A673 (cell line): ENCODE data around the gene ERG. TPM values are rescaled to one million over a fixed set of nuclear protein-coding genes. Genes with fewer than 3 reads are reported as not detected.

Experiments used
- BruUV-seq: library from RNA; stranded (reverse); fragments of 400-500 nt; replicated peaks from 2 replicates; lab custom pipeline; 2021; lab: Mats Ljungman, UMichigan
- CTCF ChIA-PET: fragments of 300-600 bp; sonication (Branson Sonifier 250); formaldehyde crosslinking; loops from one replicate; lab custom pipeline; 2022; ENCODE audit warnings: antibody characterized with exemption; lab: Charles Lee
- POLR2A ChIA-PET: fragments of 300-600 bp; sonication (Branson Sonifier 250); formaldehyde crosslinking; loops from one replicate; lab custom pipeline; 2022; ENCODE audit warnings: antibody characterized with exemption; ENCODE audit not compliant: low non-redundant PET; lab: Charles Lee
- DNase-seq: peaks from one replicate; pipeline ENCODE4 v3.0.0-alpha.2; 2015; ENCODE audit warnings: low spot score
- H3K27ac ChIP-seq: fragments of 200-600 bp; sonication (generic); 2 replicates; pipeline ENCODE4 v1.5.1; 2016; ENCODE audit warnings: mixed run types, low read depth, mild to moderate bottlenecking, mixed read lengths, antibody characterized with exemption, low read length; ENCODE audit not compliant: poor library complexity, severe bottlenecking
- H3K27me3 ChIP-seq: fragments of 200-600 bp; sonication (generic); replicated peaks from 2 replicates; pipeline ENCODE4 v1.6.1; 2017; ENCODE audit warnings: mixed run types, low read depth, mild to moderate bottlenecking, mixed read lengths, antibody characterized with exemption, low read length; ENCODE audit not compliant: insufficient read depth, poor library complexity
- H3K36me3 ChIP-seq: fragments of 200-600 bp; sonication (generic); 2 replicates; pipeline ENCODE4 v1.6.1; 2016; ENCODE audit warnings: mixed run types, mild to moderate bottlenecking, mixed read lengths, antibody characterized with exemption, low read length; ENCODE audit not compliant: insufficient read depth, poor library complexity, severe bottlenecking
- H3K4me1 ChIP-seq: fragments of 200-600 bp; sonication (generic); 2 replicates; pipeline ENCODE4 v1.6.1; 2017; ENCODE audit warnings: mixed run types, mild to moderate bottlenecking, mixed read lengths, antibody characterized with exemption, low read length; ENCODE audit not compliant: insufficient read depth, poor library complexity, severe bottlenecking
- H3K4me3 ChIP-seq: fragments of 200-600 bp; sonication (generic); 2 replicates; pipeline ENCODE4 v1.5.1; 2016; ENCODE audit warnings: low read depth, mixed run types, mild to moderate bottlenecking, mixed read lengths, low read length; ENCODE audit not compliant: poor library complexity, severe bottlenecking
- H3K9me3 ChIP-seq: fragments of 200-600 bp; sonication (generic); 2 replicates; pipeline ENCODE4 v1.6.1; 2016; ENCODE audit warnings: mixed run types, low read depth, mild to moderate bottlenecking, mixed read lengths, antibody characterized with exemption, low read length; ENCODE audit not compliant: poor library complexity, severe bottlenecking
- CTCF ChIP-seq: fragments of 300-800, 200-600 bp; sonication (generic); conservative IDR thresholded peaks from 2 replicates; pipeline ENCODE4 v1.5.1; 2017; ENCODE audit warnings: low read depth, mild to moderate bottlenecking, antibody characterized with exemption, low read length, moderate library complexity, mixed read lengths
- EZH2 ChIP-seq: fragments of 200-600 bp; sonication (generic); IDR thresholded peaks from 2 replicates; pipeline ENCODE4 v1.6.1; 2017; ENCODE audit warnings: borderline replicate concordance, low read depth, mild to moderate bottlenecking, mixed read lengths, antibody characterized with exemption, low read length; ENCODE audit not compliant: poor library complexity, severe bottlenecking
- intact Hi-C: fragments of 100-400 bp; cut with micrococcal nuclease; formaldehyde crosslinking; loops from one replicate; pipeline ENCODE4 v1.10.0; 2022; ENCODE audit not compliant: unreplicated experiment
- total RNA-seq: library from RNA; stranded (reverse); gene quantifications from 2 replicates; pipeline ENCODE4 v1.2.3, GENCODE V29; 2021

ERG gene
- total RNA-seq, 1 experiment from 2014 or later: not detected

DNA sequence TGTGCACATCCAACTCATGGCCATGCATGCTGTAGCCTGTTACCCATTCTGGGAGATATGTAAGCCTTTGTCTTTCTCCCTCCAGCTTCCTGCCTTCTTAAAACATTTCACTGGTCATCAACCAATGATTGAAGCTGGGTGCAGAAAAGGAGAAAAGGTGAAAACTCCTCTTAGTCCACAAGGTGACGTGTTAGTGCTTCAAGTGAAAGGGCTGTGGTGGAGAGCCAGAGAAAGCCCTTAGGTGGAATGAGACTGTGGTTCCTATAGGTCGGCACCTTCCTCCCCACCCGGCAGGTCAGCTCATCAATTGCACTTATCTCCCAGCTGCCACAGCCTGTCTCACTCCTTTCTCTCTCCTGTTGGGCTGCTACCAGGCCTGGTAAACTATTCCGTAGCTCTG, 30.4 kb downstream of the ERG start:
- H3K4me3 ChIP-seq: no peak overlapping the region
- H3K9me3 ChIP-seq: no peaks in the 10 kb centered on the region
- H3K36me3 ChIP-seq: no peaks in the 10 kb centered on the region
- ChIA-PET POLR2A (no interaction called here), CTCF (no interaction called here)
- DNase-seq: no peak
- H3K4me1 ChIP-seq: no peaks in the 10 kb centered on the region
- intact Hi-C loops: no loop called here
- peaks cover 18% of the 10 kb centered on the region for H3K27me3 ChIP-seq
- TF ChIP-seq CTCF: no peak
- TF ChIP-seq EZH2: no peak
- H3K27ac ChIP-seq: no peak overlapping the region
- no TSS peak for BruUV-seq

DNA sequence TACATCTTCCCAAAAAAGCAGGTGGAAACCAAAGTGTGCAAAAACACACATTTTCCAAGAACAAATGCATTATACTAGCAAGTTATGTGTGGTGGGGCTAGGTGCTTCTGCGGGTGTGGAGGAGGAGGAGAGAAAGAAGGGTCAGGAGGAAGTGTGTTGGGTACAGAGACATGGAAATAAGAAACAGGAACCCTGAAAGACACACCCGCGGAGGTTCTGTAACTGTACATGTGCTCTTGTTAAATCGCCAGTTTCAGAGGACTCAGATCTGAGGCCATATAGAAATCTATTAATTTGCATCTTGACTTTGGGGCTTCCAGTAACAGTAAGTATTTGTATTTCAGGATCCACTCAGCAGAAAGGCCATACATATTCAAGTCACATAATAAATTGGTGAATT, 30.9 kb downstream of the ERG start:
- no TSS peak for BruUV-seq
- POLR2A ChIA-PET: no interaction called here
- DNase-seq: no peak
- Histone ChIP-seq H3K4me1 (no peaks in the 10 kb centered on the region), H3K9me3 (no peaks in the 10 kb centered on the region), H3K36me3 (no peaks in the 10 kb centered on the region), H3K4me3 (no peak overlapping the region), H3K27ac (no peak overlapping the region), H3K27me3 (peaks cover 18% of the 10 kb centered on the region)
- intact Hi-C loops: no loop called here
- TF ChIP-seq EZH2: no peak
- TF ChIP-seq CTCF: no peak
- CTCF ChIA-PET: no interaction called here

- POLR2A ChIA-PET: no interaction called here
- no peaks in the 10 kb centered on the region for H3K9me3 ChIP-seq
- no peak for TF ChIP-seq CTCF
- no peak for TF ChIP-seq EZH2
- no TSS peak for BruUV-seq
- intact Hi-C loops: no loop called here
- no peak for DNase-seq
- H3K27me3 ChIP-seq: no peaks in the 10 kb centered on the region
- no peak overlapping the region for H3K4me3 ChIP-seq
- H3K4me1 ChIP-seq: no peaks in the 10 kb centered on the region
- no peak overlapping the region for H3K27ac ChIP-seq
- H3K36me3 ChIP-seq: no peaks in the 10 kb centered on the region
- CTCF ChIA-PET: no interaction called here
These were observed 38.0 kb downstream of the ERG start for GRCh38 chr21:38460171-38460742.
